Naive thymus-derived CD4-positive, alpha-beta T cell (primary cell): ENCODE results near the gene LMX1A. TPM values are rescaled to one million over a fixed set of nuclear protein-coding genes. Genes with fewer than 3 reads are reported as not detected.
A peak's percentile ranks its signal among the peaks of the same experiment; 100 is the strongest.

Experiments used
- ATAC-seq: fragments of 150-1000 bp; cut with Tn5 transposase; 2 replicates; pipeline ENCODE4 v1.10.0; 2021; ENCODE audit warnings: mild to moderate bottlenecking, moderate library complexity
- CTCF ChIA-PET: fragments of 350-600 bp; sonication (Branson Sonifier 250); formaldehyde crosslinking; loops from one replicate; lab custom pipeline; 2021; ENCODE audit warnings: antibody characterized with exemption; lab: Charles Lee
- POLR2A ChIA-PET: fragments of 350-600 bp; sonication (Branson Sonifier 250); formaldehyde crosslinking; loops from one replicate; lab custom pipeline; 2021; ENCODE audit warnings: antibody characterized with exemption, inconsistent platforms; lab: Charles Lee
- DNase-seq, 9 donors: peaks; one replicate each; pipeline versions ENCODE4 v3.0.0 to v3.0.0-alpha.2; 2020 to 2022; ENCODE audit warnings: mixed read lengths in 1 of 9
- H3K27ac ChIP-seq: one replicate; pipeline ENCODE4 v1.7.0; 2013; ENCODE audit warnings: mild to moderate bottlenecking, low read depth, low read length, moderate library complexity
- H3K27me3 ChIP-seq, 2 donors: one replicate each; pipeline ENCODE4 v1.7.0; 2013; ENCODE audit warnings: low read length in 2 of 2, mild to moderate bottlenecking in 2 of 2, moderate library complexity in 2 of 2; ENCODE audit not compliant: control insufficient read depth in 2 of 2, insufficient read depth in 2 of 2
- H3K36me3 ChIP-seq, 3 experiments: 1 replicate in 2 of 3; 2 replicates in 1 of 3; pipeline ENCODE4 v1.7.0; 2013; ENCODE audit warnings: low read length in 3 of 3, mild to moderate bottlenecking in 3 of 3, moderate library complexity in 1 of 3; ENCODE audit not compliant: insufficient read depth in 3 of 3, control insufficient read depth in 2 of 3
- H3K4me1 ChIP-seq, 2 donors: one replicate each; pipeline ENCODE4 v1.7.0; 2013; ENCODE audit warnings: low read length in 2 of 2, mild to moderate bottlenecking in 2 of 2, moderate library complexity in 1 of 2; ENCODE audit not compliant: control insufficient read depth in 2 of 2, insufficient read depth in 2 of 2
- H3K4me3 ChIP-seq: 2 replicates; pipeline ENCODE4 v1.7.0; 2013; ENCODE audit warnings: mild to moderate bottlenecking, low read length
- H3K9me3 ChIP-seq, 3 experiments: 1 replicate in 2 of 3; 2 replicates in 1 of 3; pipeline ENCODE4 v1.7.0; 2013; ENCODE audit warnings: low read length in 3 of 3; ENCODE audit not compliant: control insufficient read depth in 2 of 3
- H3K27ac Mint-ChIP-seq, 9 donors: one replicate each; pipeline ENCODE4 v1.8.0; 2020 to 2022; ENCODE audit warnings: mixed read lengths in 9 of 9, mild to moderate bottlenecking in 8 of 9, moderate library complexity in 5 of 9, inconsistent platforms in 2 of 9
- H3K27me3 Mint-ChIP-seq, 5 donors: one replicate each; pipeline ENCODE4 v1.8.0; 2021 to 2022; ENCODE audit warnings: mixed read lengths in 5 of 5, mild to moderate bottlenecking in 1 of 5
- H3K36me3 Mint-ChIP-seq, 5 donors: one replicate each; pipeline ENCODE4 v1.8.0; 2020 to 2022; ENCODE audit warnings: mixed read lengths in 5 of 5, mild to moderate bottlenecking in 3 of 5, inconsistent platforms in 1 of 5
- H3K4me1 Mint-ChIP-seq, 7 donors: one replicate each; pipeline ENCODE4 v1.8.0; 2020 to 2022; ENCODE audit warnings: mixed read lengths in 7 of 7, mild to moderate bottlenecking in 3 of 7, inconsistent platforms in 1 of 7
- H3K4me3 Mint-ChIP-seq, 10 donors: one replicate each; pipeline ENCODE4 v1.8.0; 2020 to 2022; ENCODE audit warnings: mild to moderate bottlenecking in 10 of 10, mixed read lengths in 10 of 10, moderate library complexity in 6 of 10, inconsistent platforms in 2 of 10
- H3K9me3 Mint-ChIP-seq, 11 donors: one replicate each; pipeline ENCODE4 v1.8.0; 2020 to 2022; ENCODE audit warnings: mixed read lengths in 11 of 11, mild to moderate bottlenecking in 4 of 11, inconsistent platforms in 1 of 11, moderate library complexity in 1 of 11
- intact Hi-C, 2 donors: fragments of 100-400 bp; cut with micrococcal nuclease; formaldehyde crosslinking; loops; one replicate each; pipeline ENCODE4 v1.15.1; 2023
- polyA plus RNA-seq, 2 donors: library from polyadenylated mRNA; unstranded; fragments of 300-500 nt; fragmentation: Illumina TruSeq; gene quantifications; one replicate each; pipeline ENCODE4 v1.2.3, GENCODE V29; 2021
- total RNA-seq, 6 experiments: library from RNA in 5 of 6; stranded (reverse) in 5 of 6; gene quantifications; 1 replicate in 5 of 6; 2 replicates in 1 of 6; pipeline ENCODE4 v1.2.3 and lab custom pipeline; 2021 to 2026

The LMX1A gene
- total and polyA plus RNA-seq, 7 experiments from 2014 or later, result not detected

DNA sequence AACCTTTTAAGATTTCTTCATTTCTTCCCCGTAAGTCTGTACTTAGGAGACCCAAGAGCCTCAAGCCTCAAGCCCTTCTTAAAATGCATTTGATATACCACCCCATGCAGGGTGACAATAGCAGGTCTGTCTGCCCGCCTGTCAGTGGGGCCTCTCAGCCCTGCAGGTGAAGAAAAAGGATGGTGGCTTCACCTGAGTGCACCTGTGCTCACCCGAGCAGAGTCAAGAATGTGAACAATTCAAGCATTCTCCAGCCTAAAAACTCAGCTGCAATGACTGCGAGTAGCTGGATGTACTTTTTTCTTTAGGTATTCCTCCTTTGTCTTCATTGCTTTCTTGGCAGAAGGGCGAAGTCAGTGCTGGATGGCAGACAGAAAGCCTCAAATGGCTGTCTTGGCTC is 203.3 kb downstream of the LMX1A start:
- no peak overlapping the region for H3K27ac ChIP-seq
- Mint-ChIP-seq H3K27ac (no peak overlapping the region), H3K9me3 (peaks cover 0 to 21% (median 0%) of the 10 kb centered on the region in 11 donors), H3K36me3 (no peaks in the 10 kb centered on the region), H3K27me3 (peaks cover 0 to 7% (median 0%) of the 10 kb centered on the region in 5 donors), H3K4me3 (no peak overlapping the region), H3K4me1 (no peaks in the 10 kb centered on the region)
- no peak for ATAC-seq
- POLR2A ChIA-PET, result no interaction called here
- no peak overlapping the region for H3K4me3 ChIP-seq
- DNase-seq, result no peak
- intact Hi-C loops, result no loop called here
- CTCF ChIA-PET, result no interaction called here
- H3K9me3 ChIP-seq, result no peaks in the 10 kb centered on the region
- H3K4me1 ChIP-seq, result no peaks in the 10 kb centered on the region
- H3K36me3 ChIP-seq, result no peaks in the 10 kb centered on the region
- H3K27me3 ChIP-seq, result no peaks in the 10 kb centered on the region

DNA sequence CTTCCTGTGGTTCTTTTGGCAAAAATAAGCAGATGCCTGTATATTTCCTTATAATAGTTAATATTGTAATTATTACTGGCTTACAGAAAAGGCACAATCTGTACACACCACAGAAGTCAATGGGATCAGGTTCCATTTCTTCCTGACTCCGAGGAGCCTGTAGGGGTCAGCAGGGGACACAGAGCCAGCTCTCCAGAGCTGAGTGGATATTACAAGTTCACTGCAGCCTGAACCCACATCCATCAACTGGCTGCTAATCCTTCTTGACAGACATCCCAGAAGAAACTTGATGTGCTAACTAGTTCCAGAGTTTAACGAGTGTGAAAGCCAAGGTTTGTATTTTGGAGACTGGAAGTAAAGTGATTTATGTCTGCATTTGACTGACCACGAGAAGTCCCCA is 203.8 kb downstream of the LMX1A start:
- no peak for DNase-seq
- CTCF ChIA-PET, result no interaction called here
- ATAC-seq, result no peak
- Histone ChIP-seq H3K36me3 (no peaks in the 10 kb centered on the region), H3K27ac (no peak overlapping the region), H3K27me3 (no peaks in the 10 kb centered on the region), H3K9me3 (no peaks in the 10 kb centered on the region), H3K4me3 (no peak overlapping the region), H3K4me1 (no peaks in the 10 kb centered on the region)
- Mint-ChIP-seq H3K27me3 (peaks cover 0 to 7% (median 0%) of the 10 kb centered on the region in 5 donors), H3K9me3 (peaks cover 0 to 19% (median 0%) of the 10 kb centered on the region in 11 donors), H3K36me3 (no peaks in the 10 kb centered on the region), H3K4me1 (no peaks in the 10 kb centered on the region), H3K27ac (peak overlapping the region in 1 of 9 donors; percentile 49), H3K4me3 (no peak overlapping the region)
- POLR2A ChIA-PET, result no interaction called here
- intact Hi-C loops, result no loop called here

DNA sequence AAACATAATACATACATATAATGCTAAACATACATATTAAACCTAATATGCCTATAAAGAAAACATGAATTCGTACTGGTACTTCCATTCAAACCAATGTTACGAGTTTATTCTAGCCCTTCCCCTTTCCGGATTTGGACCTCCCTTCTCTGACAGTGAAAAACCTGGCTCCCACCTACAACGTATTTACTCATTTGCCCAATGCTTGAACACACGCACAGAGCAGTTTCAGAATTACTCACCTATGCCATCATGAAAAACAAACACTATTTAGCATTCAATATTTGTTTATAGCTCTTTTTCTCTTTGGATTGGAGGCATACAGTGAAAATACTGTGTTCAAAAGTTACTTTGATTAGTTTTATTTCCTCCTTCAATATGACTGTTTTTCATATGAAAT is 204.4 kb downstream of the LMX1A start:
- no peak overlapping the region for H3K27ac ChIP-seq
- CTCF ChIA-PET, result no interaction called here
- ATAC-seq (no peak), DNase-seq (no peak)
- H3K27me3 Mint-ChIP-seq, result peaks cover 0 to 7% (median 0%) of the 10 kb centered on the region in 5 donors
- no peaks in the 10 kb centered on the region for H3K36me3 Mint-ChIP-seq
- H3K4me1 ChIP-seq, result no peaks in the 10 kb centered on the region
- H3K4me1 Mint-ChIP-seq, result no peaks in the 10 kb centered on the region
- H3K27me3 ChIP-seq, result no peaks in the 10 kb centered on the region
- intact Hi-C loops, result no loop called here
- no peaks in the 10 kb centered on the region for H3K36me3 ChIP-seq
- H3K9me3 ChIP-seq, result no peaks in the 10 kb centered on the region
- H3K4me3 Mint-ChIP-seq, result no peak overlapping the region
- H3K9me3 Mint-ChIP-seq, result peaks cover 0 to 14% (median 0%) of the 10 kb centered on the region in 11 donors
- H3K27ac Mint-ChIP-seq, result no peak overlapping the region
- POLR2A ChIA-PET, result no interaction called here
- no peak overlapping the region for H3K4me3 ChIP-seq

Other genes with a start within 250 kb of the LMX1A start
- not detected for gene RXRG, start 88.4 kb upstream of the LMX1A start, total RNA-seq
- gene RXRG, start 88.4 kb upstream of the LMX1A start, polyA plus RNA-seq, result not detected
- gene LRRC52, start 187.3 kb upstream of the LMX1A start, total RNA-seq, result not detected
- not detected for gene LRRC52, start 187.3 kb upstream of the LMX1A start, polyA plus RNA-seq